GM12875 (cell line): Measurements from ENCODE around the gene PTRHD1.

Source experiments
- H3K4me3 ChIP-seq: one replicate; pipeline ENCODE4 v1.5.1; 2011; ENCODE audit warnings: low read depth, low read length, control low read depth
- CTCF ChIP-seq: IDR thresholded peaks from 2 replicates; pipeline ENCODE4 v1.5.1; 2011; ENCODE audit warnings: low read depth, mild to moderate bottlenecking, control low read depth, inconsistent platforms, low read length, moderate library complexity, borderline replicate concordance; ENCODE audit not compliant: insufficient read depth

PTRHD1 gene

GRCh38 chr2:24822049-24822706, 29.0 kb upstream of the PTRHD1 start:
- no peak for TF ChIP-seq CTCF
- H3K4me3 ChIP-seq = no peak overlapping the region

- no peak overlapping the region for H3K4me3 ChIP-seq
- no peak for TF ChIP-seq CTCF
These were observed 28.3 kb upstream of the PTRHD1 start for GRCh38 chr2:24821433-24821891.

GRCh38 chr2:24820598-24821432, 27.6 kb upstream of the PTRHD1 start:
- H3K4me3 ChIP-seq = no peak overlapping the region
- TF ChIP-seq CTCF = no peak

- H3K4me3 ChIP-seq = no peak overlapping the region
- TF ChIP-seq CTCF = no peak
These were observed 27.0 kb upstream of the PTRHD1 start for GRCh38 chr2:24820175-24820513.

- no peak for TF ChIP-seq CTCF
- no peak overlapping the region for H3K4me3 ChIP-seq
These were observed 26.4 kb upstream of the PTRHD1 start for GRCh38 chr2:24819442-24820174.

- no peak overlapping the region for H3K4me3 ChIP-seq
- no peak for TF ChIP-seq CTCF
These were observed 25.6 kb upstream of the PTRHD1 start for GRCh38 chr2:24818721-24819167.
